Amniotic epithelial cell (primary cell): ENCODE results near the gene IGSF21.
"Not testable (repeated sequence)": the region's sequence is repeated elsewhere in the genome, so short reads cannot be mapped to it uniquely, and the experiment has no call there.

Source experiments
- DNase-seq: peaks from one replicate; pipeline ENCODE4 v3.0.0-alpha.2; 2010; ENCODE audit warnings: low read depth

IGSF21 gene

GRCh38 chr1:18145851-18146618, 38.4 kb downstream of the IGSF21 start:
- DNase-seq, result no peak

DNA sequence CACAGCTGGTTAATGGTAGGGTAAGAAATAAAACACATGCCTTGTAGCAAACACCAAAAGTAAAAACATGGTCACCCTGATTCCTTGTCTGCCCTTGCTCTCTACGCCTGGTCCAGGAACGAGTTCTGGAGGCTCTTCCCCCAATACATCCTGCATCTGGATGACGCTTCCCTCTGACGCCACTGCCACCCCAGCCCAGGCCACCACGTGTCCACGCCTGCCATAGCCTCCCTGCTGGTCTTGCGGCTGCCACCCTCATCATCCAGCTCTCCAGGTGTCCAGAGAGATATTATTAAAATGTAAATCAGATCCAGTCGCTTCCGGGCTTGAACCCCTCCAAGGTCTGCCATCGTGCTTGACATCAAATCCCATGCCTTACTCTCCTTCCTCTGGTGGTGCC, 39.3 kb downstream of the IGSF21 start:
- DNase-seq, result no peak

GRCh38 chr1:18147672-18148071, 40.1 kb downstream of the IGSF21 start:
- DNase-seq, result no peak

DNA sequence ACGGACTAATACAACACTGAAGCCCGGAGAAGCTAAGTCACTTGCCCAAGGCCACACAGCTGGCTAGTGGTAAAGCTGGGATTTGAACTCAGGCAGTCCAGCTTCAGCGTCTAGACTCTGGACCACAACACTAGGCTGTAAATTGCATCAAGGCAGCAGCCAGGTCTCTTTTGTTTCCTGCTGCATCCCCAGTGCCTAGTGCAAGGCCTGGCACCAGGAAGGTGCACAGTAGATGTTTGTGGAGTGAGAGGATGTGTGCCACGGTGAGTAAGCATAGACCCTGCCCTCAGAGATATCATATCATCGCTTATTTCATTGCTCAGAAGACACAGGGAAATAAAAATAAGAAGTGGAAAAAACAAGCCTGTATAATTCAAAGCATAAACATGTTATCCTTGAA, 40.9 kb downstream of the IGSF21 start:
- no peak for DNase-seq

GRCh38 chr1:18149027-18149641, 41.5 kb downstream of the IGSF21 start:
- no peak for DNase-seq

GRCh38 chr1:18151436-18152122, 44.0 kb downstream of the IGSF21 start:
- DNase-seq, result no peak

- DNase-seq, result no peak
These were observed 47.0 kb downstream of the IGSF21 start for GRCh38 chr1:18154430-18155194.

GRCh38 chr1:18155881-18156385, 48.3 kb downstream of the IGSF21 start:
- no peak for DNase-seq

DNA sequence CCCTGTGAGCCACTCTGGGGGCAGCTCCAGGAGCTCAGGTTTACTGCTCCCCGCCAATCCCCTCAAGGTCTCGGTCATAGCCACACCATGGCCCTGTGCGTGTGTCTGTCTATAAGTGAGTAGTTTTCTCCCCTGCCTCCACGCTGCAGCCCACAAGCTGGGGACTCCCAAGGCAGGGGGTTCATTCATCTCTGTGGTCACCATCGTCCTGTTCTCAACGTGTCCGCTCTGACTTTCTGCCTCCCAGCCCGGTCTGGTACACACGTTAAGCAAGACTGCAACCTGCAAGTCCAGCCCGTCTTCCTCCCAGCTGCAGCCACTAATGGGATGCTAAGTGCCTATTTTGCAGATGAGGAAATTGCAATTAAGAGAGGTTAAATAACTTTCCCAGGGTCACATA, 49.8 kb downstream of the IGSF21 start:
- no peak for DNase-seq

GRCh38 chr1:18157968-18158367, 50.4 kb downstream of the IGSF21 start:
- DNase-seq, result no peak

GRCh38 chr1:18158714-18159113, 51.1 kb downstream of the IGSF21 start:
- DNase-seq, result no peak

DNA sequence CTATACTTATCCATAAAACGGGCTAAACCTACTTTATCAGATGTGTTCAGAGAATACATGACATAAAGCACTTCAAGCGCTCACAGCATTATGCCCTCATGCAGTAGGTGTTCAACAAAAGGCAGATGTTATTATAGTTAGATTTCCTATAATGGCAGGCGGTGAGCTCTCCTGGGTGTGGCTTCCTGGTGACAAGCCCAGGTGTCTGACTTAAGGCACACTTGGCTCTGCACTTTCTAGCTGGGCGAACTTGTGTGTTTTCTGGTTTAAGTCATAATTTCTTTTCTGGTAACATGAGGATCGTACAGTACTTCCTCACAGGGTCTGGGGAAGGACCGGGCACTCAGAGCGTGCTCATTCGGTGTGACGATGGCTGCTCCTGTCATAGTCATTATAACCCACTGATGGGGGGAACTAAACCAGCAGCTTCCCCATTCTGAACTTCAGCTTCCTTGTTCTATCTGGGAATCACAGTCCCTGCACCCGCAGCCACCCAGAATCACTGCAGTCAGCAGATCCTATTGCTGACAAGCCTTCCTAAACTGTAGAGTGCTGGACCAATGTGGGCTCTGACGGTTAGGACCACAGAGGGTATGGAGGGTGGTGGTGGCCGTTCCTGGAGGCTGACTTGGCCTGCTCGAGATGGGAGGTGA, 52.8 kb downstream of the IGSF21 start:
- no peak for DNase-seq

DNA sequence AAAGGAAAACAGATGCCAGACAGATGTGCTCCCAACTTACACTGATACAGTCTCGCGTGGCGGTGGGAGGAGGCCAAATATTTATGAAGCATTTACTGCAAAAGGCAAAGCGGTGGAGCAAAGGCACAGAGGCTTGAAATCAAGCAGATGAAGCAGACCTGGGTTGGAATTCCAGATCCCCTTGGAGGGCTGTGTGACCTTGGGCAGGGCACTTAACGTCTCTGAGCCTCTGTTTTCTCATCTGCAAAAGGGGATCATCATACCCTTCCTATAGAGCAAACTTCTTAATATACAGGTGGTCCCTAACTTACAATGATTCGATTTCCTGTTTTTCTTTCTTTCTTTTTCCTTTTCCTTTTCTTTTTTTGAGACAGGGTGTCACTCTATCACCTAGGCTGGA, 54.1 kb downstream of the IGSF21 start:
- no peak for DNase-seq

GRCh38 chr1:18165640-18166039, 58.0 kb downstream of the IGSF21 start:
- DNase-seq, result not testable (repeated sequence)

- DNase-seq, result no peak
These were observed 58.7 kb downstream of the IGSF21 start for GRCh38 chr1:18166341-18166740.

GRCh38 chr1:18166929-18167328, 59.3 kb downstream of the IGSF21 start:
- no peak for DNase-seq

- no peak for DNase-seq
These were observed 62.8 kb downstream of the IGSF21 start for GRCh38 chr1:18170444-18170843.

DNA sequence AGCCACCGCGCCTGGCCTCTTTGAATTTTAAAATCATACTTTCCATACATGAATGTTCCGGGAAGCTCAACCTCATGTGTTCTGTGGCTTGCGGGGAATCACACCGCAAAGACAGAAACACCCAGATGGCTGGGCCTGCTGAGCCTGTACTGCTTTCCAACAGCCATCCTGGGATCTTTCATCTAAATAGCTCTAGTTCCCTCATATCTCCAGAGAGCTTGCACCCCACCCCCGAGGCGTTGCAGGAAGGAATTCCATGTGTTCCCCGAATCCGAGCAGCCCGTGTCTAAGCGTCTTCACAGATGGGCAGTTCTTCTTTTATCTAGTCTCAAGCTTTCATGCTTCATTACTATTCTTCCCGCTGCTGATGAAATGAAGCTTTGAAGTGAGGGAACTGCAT, 66.4 kb downstream of the IGSF21 start:
- DNase-seq, result no peak

- no peak for DNase-seq
These were observed 67.5 kb downstream of the IGSF21 start for GRCh38 chr1:18175051-18175450.

DNA sequence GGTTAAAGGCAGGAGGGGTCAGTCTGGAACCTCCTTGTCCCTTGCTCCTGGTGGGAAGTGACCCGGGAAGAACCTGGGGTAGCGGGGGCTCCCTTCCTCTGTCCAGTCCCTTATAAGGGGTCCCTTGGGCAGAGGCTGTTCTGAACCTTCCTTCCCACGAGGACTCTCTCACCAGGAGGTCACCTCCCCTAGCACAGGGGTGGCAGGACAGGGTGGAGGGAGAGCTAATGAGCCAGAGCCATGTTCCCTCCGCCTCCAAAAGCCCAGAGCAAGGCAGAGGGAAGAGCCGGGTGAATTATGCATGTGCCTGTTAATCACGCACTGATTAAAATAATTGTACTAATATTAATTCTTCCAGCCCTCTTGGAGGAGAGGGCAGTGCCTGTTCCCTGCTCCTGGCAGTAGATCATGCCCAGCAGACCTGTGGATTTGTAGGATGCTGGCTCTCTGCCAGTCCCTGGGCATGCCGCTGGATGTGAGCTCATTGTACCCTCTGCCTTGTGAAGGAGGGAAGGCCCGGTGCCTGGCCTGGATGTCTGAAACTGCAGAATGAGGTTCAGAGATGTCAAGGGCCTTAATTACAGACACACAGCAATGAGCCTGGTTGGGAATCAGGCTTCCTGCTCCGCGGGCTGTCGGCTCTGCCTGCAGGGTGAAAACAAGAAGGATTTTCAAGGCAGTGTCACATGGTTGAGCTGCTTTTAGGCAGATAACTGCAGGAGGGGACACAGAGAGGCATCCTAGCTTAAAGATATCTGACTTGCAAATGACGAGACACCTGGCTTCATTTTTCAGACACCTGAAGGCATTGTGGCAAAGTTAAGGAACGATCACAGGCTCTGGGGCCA, 68.2 kb downstream of the IGSF21 start:
- no peak for DNase-seq

DNA sequence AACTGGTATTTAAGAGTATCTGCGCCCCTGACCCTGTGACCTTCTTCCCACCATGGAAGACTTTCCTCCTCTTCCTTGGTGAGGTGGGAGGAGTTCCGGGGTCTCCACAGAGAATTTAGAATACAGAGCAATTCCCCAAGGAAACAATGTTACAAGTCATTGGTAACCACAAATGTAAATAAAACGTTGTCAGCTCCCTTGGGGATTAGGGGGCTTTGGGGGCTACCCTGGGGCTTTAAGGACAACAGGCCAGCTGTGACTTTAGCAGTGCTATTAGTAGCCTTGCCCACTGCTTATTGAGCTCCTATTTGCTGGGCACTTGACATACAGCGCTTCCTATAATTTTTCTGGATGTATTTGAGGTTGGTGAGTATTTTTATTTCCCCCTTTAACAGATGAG, 69.0 kb downstream of the IGSF21 start:
- no peak for DNase-seq
